ENCODE measurements around the gene RAB5A.
"Not testable (repeated sequence)": the region's sequence is repeated elsewhere in the genome, so short reads cannot be mapped to it uniquely, and the experiment has no call there.

Gene RAB5A

GRCh38 chr3:19946832-19947548 is at the start of gene RAB5A:
Gene RAB5A (plus strand): TSS chr3:19947097. CDS start chr3:19950899, 3,802 bp downstream.
- DNase-seq (ENCODE audit: low spot score): peak; percentile 96

GRCh38 chr3:19898721-19899120 is 48.2 kb upstream of the RAB5A start:
- DNase-seq (ENCODE audit: low spot score): no peak

GRCh38 chr3:19899264-19899663 is 47.6 kb upstream of the RAB5A start:
- no peak for DNase-seq (ENCODE audit: low spot score)

GRCh38 chr3:19899833-19900232 is 47.1 kb upstream of the RAB5A start:
- DNase-seq (ENCODE audit: low spot score): not testable (repeated sequence)

- DNase-seq (ENCODE audit: low spot score): no peak
Observed at GRCh38 chr3:19901337-19901736, 45.6 kb upstream of the RAB5A start.

GRCh38 chr3:19901918-19902317 is 45.0 kb upstream of the RAB5A start:
- DNase-seq (ENCODE audit: low spot score): no peak

- DNase-seq (ENCODE audit: low spot score): no peak
Observed at GRCh38 chr3:19903649-19904048, 43.2 kb upstream of the RAB5A start.

- DNase-seq (ENCODE audit: low spot score): no peak
Observed at GRCh38 chr3:19907523-19907922, 39.4 kb upstream of the RAB5A start.

GRCh38 chr3:19911452-19911851 is 35.4 kb upstream of the RAB5A start:
- no peak for DNase-seq (ENCODE audit: low spot score)

- no peak for DNase-seq (ENCODE audit: low spot score)
Observed at GRCh38 chr3:19917167-19917566, 29.7 kb upstream of the RAB5A start.

GRCh38 chr3:19920401-19921080 is 26.4 kb upstream of the RAB5A start:
- no peak for DNase-seq (ENCODE audit: low spot score)

- no peak for DNase-seq (ENCODE audit: low spot score)
Observed at GRCh38 chr3:19931180-19931692, 15.7 kb upstream of the RAB5A start.

GRCh38 chr3:19931767-19932188 is 15.1 kb upstream of the RAB5A start:
- no peak for DNase-seq (ENCODE audit: low spot score)

- no peak for DNase-seq (ENCODE audit: low spot score)
Observed at GRCh38 chr3:19932422-19932821, 14.5 kb upstream of the RAB5A start.

GRCh38 chr3:19934098-19934566 is 12.8 kb upstream of the RAB5A start, which contains the start of gene EFHB:
Gene EFHB (minus strand): TSS chr3:19934217. CDS start chr3:19934018, 199 bp downstream.
- no peak for DNase-seq (ENCODE audit: low spot score)

GRCh38 chr3:19937459-19938294 is 9.2 kb upstream of the RAB5A start:
- DNase-seq (ENCODE audit: low spot score): no peak

GRCh38 chr3:19938295-19938627 is 8.6 kb upstream of the RAB5A start:
- no peak for DNase-seq (ENCODE audit: low spot score)

- no peak for DNase-seq (ENCODE audit: low spot score)
Observed at GRCh38 chr3:19940643-19941042, 6.3 kb upstream of the RAB5A start.

GRCh38 chr3:19945534-19945933 is 1.4 kb upstream of the RAB5A start:
- DNase-seq (ENCODE audit: low spot score): no peak

- no peak for DNase-seq (ENCODE audit: low spot score)
Observed at GRCh38 chr3:19945969-19946831, 697 bp upstream of the RAB5A start.

- peak; percentile 77 for DNase-seq (ENCODE audit: low spot score)
Observed at GRCh38 chr3:19947549-19948225, 790 bp downstream of the RAB5A start.

Measured in left forelimb (tissue), 1 donor.